ENCODE results near the gene AKAP13. TPM values are rescaled to one million over a fixed set of nuclear protein-coding genes. Genes with fewer than 3 reads are reported as not detected.
"Not testable (repeated sequence)": the region's sequence is repeated elsewhere in the genome, so short reads cannot be mapped to it uniquely, and the experiment has no call there.

The AKAP13 gene
- total RNA-seq, 3 donors from 2014 or later: 198 to 331 (median 259) TPM

DNA sequence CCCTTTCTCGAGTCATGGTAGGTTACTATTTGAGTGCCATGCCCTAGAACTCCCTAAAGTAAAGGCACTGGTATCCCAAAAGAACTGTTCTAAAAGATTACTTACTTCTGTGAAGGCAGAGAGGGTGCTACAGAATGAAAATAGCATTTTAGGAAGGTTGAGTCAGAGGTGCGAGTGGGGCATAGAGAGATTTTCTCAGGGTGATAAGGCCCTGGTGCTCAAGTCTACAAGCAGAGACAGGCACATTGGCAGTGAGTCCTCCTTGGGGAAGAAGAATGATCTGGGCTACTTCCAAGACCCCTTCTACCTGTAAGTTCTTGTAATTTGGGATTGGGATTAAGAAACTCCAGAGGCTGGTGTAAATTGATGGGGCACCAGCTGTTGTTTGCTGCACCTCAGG lies 96.7 kb downstream of the AKAP13 start:
- Histone ChIP-seq H3K36me3 (no peaks in the 10 kb centered on the region), H3K27ac (peak overlapping the region in 1 of 2 donors; percentile 1), H3K9me3 (no peaks in the 10 kb centered on the region), H3K27me3 (no peaks in the 10 kb centered on the region), H3K4me1 (peaks cover 0 to 4% of the 10 kb centered on the region in 2 donors), H3K4me3 (no peak overlapping the region)
- TF ChIP-seq POLR2A (IDR thresholded peaks at IDR 0.05) (no peak), POLR2AphosphoS5 (IDR thresholded peaks at IDR 0.05) (no peak)
- TF ChIP-seq, protein P1, sequence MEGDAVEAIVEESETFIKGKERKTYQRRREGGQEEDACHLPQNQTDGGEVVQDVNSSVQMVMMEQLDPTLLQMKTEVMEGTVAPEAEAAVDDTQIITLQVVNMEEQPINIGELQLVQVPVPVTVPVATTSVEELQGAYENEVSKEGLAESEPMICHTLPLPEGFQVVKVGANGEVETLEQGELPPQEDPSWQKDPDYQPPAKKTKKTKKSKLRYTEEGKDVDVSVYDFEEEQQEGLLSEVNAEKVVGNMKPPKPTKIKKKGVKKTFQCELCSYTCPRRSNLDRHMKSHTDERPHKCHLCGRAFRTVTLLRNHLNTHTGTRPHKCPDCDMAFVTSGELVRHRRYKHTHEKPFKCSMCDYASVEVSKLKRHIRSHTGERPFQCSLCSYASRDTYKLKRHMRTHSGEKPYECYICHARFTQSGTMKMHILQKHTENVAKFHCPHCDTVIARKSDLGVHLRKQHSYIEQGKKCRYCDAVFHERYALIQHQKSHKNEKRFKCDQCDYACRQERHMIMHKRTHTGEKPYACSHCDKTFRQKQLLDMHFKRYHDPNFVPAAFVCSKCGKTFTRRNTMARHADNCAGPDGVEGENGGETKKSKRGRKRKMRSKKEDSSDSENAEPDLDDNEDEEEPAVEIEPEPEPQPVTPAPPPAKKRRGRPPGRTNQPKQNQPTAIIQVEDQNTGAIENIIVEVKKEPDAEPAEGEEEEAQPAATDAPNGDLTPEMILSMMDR (IDR thresholded peaks at IDR 0.05): no peak
- intact Hi-C loops (cut with DNase I; ENCODE audit: low total_unique reads): no loop called here
- DNase-seq (ENCODE audit: low spot score in 2 of 2): no peak

DNA sequence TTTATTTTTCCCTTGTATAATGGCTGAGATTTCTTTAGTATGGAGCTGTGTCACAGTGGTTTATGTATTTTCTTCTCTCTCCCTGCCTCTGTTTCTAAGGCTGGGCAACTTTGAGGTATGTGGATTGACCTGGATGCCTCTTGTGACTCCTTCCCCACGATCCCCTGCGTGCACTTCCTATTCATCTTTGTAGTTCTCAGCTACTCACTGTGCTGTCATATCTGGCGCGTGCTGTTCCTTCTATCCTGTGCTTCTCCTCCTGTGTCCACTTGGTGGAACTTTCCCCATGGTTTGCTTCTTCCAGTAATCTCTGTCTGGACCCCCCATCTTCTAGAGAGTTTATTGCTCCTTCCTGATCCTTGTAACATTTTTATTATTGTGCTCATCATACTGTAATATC lies 97.3 kb downstream of the AKAP13 start:
- Histone ChIP-seq H3K9me3 (no peaks in the 10 kb centered on the region), H3K27me3 (no peaks in the 10 kb centered on the region), H3K4me3 (no peak overlapping the region), H3K36me3 (no peaks in the 10 kb centered on the region), H3K4me1 (peaks cover 0 to 4% of the 10 kb centered on the region in 2 donors), H3K27ac (peak overlapping the region in 1 of 2 donors; percentile 4)
- intact Hi-C loops (cut with DNase I; ENCODE audit: low total_unique reads): no loop called here
- TF ChIP-seq, protein P1 (IDR thresholded peaks at IDR 0.05): no peak
- TF ChIP-seq POLR2AphosphoS5 (IDR thresholded peaks at IDR 0.05): no peak
- TF ChIP-seq POLR2A (IDR thresholded peaks at IDR 0.05): no peak
- no peak for DNase-seq (ENCODE audit: low spot score in 2 of 2)

DNA sequence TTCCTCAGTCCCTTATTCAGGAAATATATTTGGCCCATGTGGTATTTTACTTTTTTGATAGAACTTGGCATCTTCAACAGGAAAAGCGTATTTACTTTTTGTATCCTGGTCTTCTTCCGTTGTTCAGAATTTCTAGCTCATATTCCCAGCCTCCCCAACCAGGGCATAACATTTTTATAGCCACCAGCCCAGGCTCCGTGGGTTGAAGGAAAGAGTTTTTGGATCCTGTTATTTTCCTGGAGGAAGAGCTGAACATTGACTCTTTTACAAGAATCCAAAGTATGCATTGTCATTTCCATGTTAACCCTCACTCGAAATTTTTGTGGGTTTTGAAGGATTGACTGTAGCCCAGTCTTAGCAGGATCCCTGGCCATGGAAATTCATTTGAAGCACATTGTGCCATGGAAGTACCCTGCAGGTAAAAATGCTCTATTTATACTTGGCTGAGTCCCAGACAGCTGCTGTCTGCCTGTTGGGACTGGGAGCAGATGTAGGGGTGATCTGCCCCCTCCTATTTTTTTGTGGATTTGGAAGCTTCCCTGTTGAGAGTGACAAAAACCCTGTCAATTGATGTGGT lies 98.8 kb downstream of the AKAP13 start:
- Histone ChIP-seq H3K27me3 (no peaks in the 10 kb centered on the region), H3K36me3 (no peaks in the 10 kb centered on the region), H3K4me1 (no peaks in the 10 kb centered on the region), H3K4me3 (no peak overlapping the region), H3K27ac (peak overlapping the region; percentile 8 to 46), H3K9me3 (no peaks in the 10 kb centered on the region)
- intact Hi-C loops (cut with DNase I; ENCODE audit: low total_unique reads): no loop called here
- DNase-seq (ENCODE audit: low spot score in 2 of 2): peak in 1 of 2 donors; percentile 43
- TF ChIP-seq POLR2A (IDR thresholded peaks at IDR 0.05) (no peak), POLR2AphosphoS5 (IDR thresholded peaks at IDR 0.05) (no peak)
- TF ChIP-seq, protein P1 (IDR thresholded peaks at IDR 0.05): no peak

DNA sequence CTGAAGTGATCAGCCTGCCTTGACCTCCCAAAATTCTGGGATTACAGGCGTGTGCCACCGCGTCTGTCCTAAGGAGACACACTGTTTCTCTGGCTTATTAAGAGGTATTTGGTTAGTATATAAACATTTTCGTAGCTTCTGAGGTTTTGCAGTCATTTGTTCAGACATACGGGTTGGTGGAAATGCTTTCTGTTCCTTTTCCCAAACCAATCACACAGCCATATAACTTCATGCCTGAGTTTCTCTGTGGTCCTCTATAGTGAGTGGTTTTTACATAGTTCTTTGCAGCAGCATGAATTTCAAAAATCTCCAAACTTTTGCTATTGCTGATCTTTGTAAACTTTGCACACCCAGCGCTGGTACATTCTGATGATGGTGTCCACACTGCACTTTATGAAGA lies 100.5 kb downstream of the AKAP13 start:
- Histone ChIP-seq H3K27ac (no peak overlapping the region), H3K27me3 (no peaks in the 10 kb centered on the region), H3K9me3 (no peaks in the 10 kb centered on the region), H3K36me3 (no peaks in the 10 kb centered on the region), H3K4me3 (no peak overlapping the region), H3K4me1 (no peaks in the 10 kb centered on the region)
- no peak for DNase-seq (ENCODE audit: low spot score in 2 of 2)
- intact Hi-C loops (cut with DNase I; ENCODE audit: low total_unique reads): no loop called here
- no peak for TF ChIP-seq POLR2AphosphoS5 (IDR thresholded peaks at IDR 0.05)
- TF ChIP-seq, protein P1 (IDR thresholded peaks at IDR 0.05): no peak

DNA sequence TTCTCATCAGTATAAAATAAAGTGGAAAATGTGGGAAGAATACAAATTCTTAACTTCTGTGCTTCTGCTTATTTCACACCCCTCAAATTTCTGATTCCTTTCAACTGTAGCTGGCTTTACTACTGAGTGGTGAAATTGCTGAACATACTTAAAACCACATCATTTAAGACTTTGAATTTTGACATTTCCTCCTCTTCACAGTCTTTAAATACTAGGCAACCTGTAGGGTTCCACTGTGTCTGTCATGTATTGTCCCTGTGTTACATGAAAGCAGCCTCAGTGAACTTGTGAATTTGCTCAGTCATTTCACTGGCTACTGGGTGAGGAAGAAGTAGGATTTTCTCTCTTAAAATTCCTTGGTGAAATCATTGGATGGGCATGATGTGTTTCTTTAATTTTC lies 101.1 kb downstream of the AKAP13 start:
- H3K9me3 ChIP-seq; H3K27me3 ChIP-seq; DNase-seq (ENCODE audit: low spot score in 2 of 2); H3K4me1 ChIP-seq; intact Hi-C loops (cut with DNase I; ENCODE audit: low total_unique reads); H3K36me3 ChIP-seq; H3K27ac ChIP-seq; H3K4me3 ChIP-seq: not testable (repeated sequence)

DNA sequence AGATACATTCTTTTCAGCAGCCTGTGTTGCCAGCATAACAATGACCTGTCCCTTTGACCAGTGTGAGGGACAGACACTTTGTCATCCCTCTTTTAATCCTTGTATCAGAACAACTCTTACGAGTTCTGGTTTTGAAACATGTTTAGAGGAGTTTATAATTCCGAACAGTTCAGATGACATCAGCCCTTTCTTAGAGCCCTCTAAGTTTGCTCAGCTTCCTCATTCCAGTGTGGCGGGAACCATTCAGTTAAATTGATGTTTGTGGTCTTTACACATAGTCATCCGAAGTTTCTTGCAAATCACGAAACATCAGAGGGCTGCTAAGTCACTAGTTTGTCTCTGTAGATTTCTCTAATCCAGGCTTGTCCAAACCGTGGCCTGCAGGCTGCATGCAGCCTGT lies 102.5 kb downstream of the AKAP13 start:
- Histone ChIP-seq H3K9me3 (no peaks in the 10 kb centered on the region), H3K4me1 (no peaks in the 10 kb centered on the region), H3K27ac (peak overlapping the region; percentile 56 to 65), H3K36me3 (no peaks in the 10 kb centered on the region), H3K27me3 (no peaks in the 10 kb centered on the region), H3K4me3 (no peak overlapping the region)
- intact Hi-C loops (cut with DNase I; ENCODE audit: low total_unique reads): no loop called here
- TF ChIP-seq POLR2A (IDR thresholded peaks at IDR 0.05): no peak
- TF ChIP-seq, protein P1 (IDR thresholded peaks at IDR 0.05): no peak
- no peak for TF ChIP-seq POLR2AphosphoS5 (IDR thresholded peaks at IDR 0.05)
- DNase-seq (ENCODE audit: low spot score in 2 of 2): no peak

DNA sequence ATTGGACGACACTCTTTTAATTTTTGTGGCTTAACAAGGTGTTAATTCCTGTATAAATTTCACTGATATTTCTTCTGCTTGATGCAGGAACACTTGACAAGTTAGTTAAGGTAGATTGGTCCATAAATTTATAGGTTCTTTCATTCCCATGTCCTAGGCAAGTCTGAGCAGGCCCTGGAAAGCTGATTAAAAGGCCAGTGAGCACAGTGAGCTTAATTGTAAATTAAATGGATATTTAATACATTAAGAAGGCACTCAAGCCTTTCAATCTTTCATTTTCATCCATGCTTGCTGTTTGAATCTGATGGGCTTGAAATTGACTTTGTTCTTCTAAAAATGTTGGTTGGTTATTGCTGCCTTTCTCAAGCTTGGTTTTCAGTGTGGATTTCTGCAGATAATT lies 103.6 kb downstream of the AKAP13 start:
- H3K4me1 ChIP-seq: not testable (repeated sequence)

DNA sequence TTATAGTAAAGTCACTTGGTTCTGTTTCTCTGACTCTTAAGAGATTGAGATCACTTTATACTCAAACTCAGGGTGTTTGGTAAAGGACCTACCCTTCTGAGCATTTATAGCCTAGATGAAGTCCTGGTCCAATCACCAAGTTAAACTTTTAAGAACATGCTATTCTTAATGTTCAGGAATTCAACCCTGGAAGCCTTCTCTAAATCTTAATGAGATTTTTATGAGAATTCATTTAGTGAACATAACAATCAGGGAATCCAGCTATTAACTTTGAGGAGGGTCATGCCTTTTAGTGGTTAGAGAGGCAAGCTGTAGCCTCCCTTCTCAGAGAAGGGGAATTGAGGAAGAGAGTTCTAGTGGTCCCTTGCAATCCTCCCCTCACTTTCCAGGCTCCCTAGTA lies 104.5 kb downstream of the AKAP13 start:
- H3K4me3 ChIP-seq; intact Hi-C loops (cut with DNase I; ENCODE audit: low total_unique reads); H3K36me3 ChIP-seq; H3K4me1 ChIP-seq; H3K27me3 ChIP-seq; DNase-seq (ENCODE audit: low spot score in 2 of 2); H3K9me3 ChIP-seq; H3K27ac ChIP-seq: not testable (repeated sequence)

More for the DNA sequence above, 103.6 kb downstream of the AKAP13 start:
- H3K27me3 ChIP-seq; H3K4me3 ChIP-seq; intact Hi-C loops (cut with DNase I; ENCODE audit: low total_unique reads); DNase-seq (ENCODE audit: low spot score in 2 of 2); H3K27ac ChIP-seq; H3K36me3 ChIP-seq; H3K9me3 ChIP-seq: not testable (repeated sequence)

Measured in breast epithelium (tissue), 4 donors.